K562 (cell line): ENCODE results near the gene SENP8. TPM values are rescaled to one million over a fixed set of nuclear protein-coding genes. Genes with fewer than 3 reads are reported as not detected.

ENCODE experiments used
- ATAC-seq: fragments of 200-7000 bp; cut with Tn5 transposase; 3 replicates; pipeline ENCODE4 v1.9.1; 2020; ENCODE audit warnings: moderate library complexity
- BruUV-seq: library from RNA; stranded (reverse); fragments of 400-500 nt; replicated peaks from 2 replicates; lab custom pipeline; 2021; lab: Mats Ljungman, UMichigan
- CTCF ChIA-PET: fragments of 300-600 bp; formaldehyde crosslinking; extraction: SDS; loops from one replicate; lab custom pipeline; 2021; ENCODE audit warnings: low intra/inter-chr PET ratio; lab: Yijun Ruan, JAX
- POLR2A ChIA-PET: fragments of 300-600, 350-650 bp; sonication (Branson Sonifier 250); formaldehyde crosslinking; extraction: SDS; loops from one replicate; lab custom pipeline; 2021; ENCODE audit warnings: antibody characterized with exemption, inconsistent platforms; lab: Yijun Ruan, JAX
- DNase-seq, 4 experiments: peaks; one replicate each; pipeline versions ENCODE4 v3.0.0 to v3.0.0-alpha.2; 2011 to 2018; ENCODE audit warnings: low spot score in 3 of 4, mixed read lengths in 3 of 4; ENCODE audit errors: extremely low read depth in 1 of 4
- FAIRE-seq: peaks from 2 replicates; lab custom pipeline; 2011; peaks lifted over from hg19 to GRCh38; lab: Jason Lieb, UNC
- H2AFZ ChIP-seq: 2 replicates; pipeline ENCODE4 v1.6.0; 2011; ENCODE audit warnings: low read depth, low read length, control low read depth, inconsistent platforms
- H3K27ac ChIP-seq: fragments of 200-600 bp; 3 replicates; pipeline ENCODE4 v1.8.0; 2011; ENCODE audit warnings: low read depth, mild to moderate bottlenecking, control low read depth, inconsistent platforms, low read length, moderate library complexity, mixed read lengths; ENCODE audit errors: extremely low read depth
- H3K27me3 ChIP-seq, 2 experiments: fragments of 300-600 bp in 1 of 2; 2 replicates in 1 of 2; 3 replicates in 1 of 2; pipeline versions ENCODE4 v1.6.0 to v1.8.0; 2011; ENCODE audit warnings: inconsistent platforms in 2 of 2, low read length in 2 of 2, mild to moderate bottlenecking in 1 of 2, mixed read lengths in 1 of 2, moderate library complexity in 1 of 2; ENCODE audit not compliant: control insufficient read depth in 2 of 2, insufficient read depth in 2 of 2
- H3K36me3 ChIP-seq: fragments of 300-600 bp; 3 replicates; pipeline ENCODE4 v1.8.0; 2011; ENCODE audit warnings: mild to moderate bottlenecking, low read length, inconsistent platforms; ENCODE audit not compliant: control insufficient read depth, insufficient read depth
- H3K4me1 ChIP-seq, 2 experiments: fragments of 200-600 bp in 1 of 2; replicated peaks in 1 of 2; 2 replicates in 1 of 2; 3 replicates in 1 of 2; pipeline versions ENCODE4 v1.5.1 to v1.8.0; 2011; ENCODE audit warnings: inconsistent platforms in 2 of 2, low read length in 2 of 2, mild to moderate bottlenecking in 1 of 2, mixed read lengths in 1 of 2, moderate library complexity in 1 of 2; ENCODE audit not compliant: control insufficient read depth in 2 of 2, insufficient read depth in 2 of 2
- H3K4me2 ChIP-seq: 2 replicates; pipeline ENCODE4 v1.6.1; 2011; ENCODE audit warnings: low read length, control low read depth, inconsistent platforms, mixed read lengths; ENCODE audit not compliant: insufficient read depth
- H3K4me3 ChIP-seq: fragments of 200-600 bp; sonication (generic), shearing (Covaris generic); 2 replicates; pipeline ENCODE4 v1.5.1; 2016; ENCODE audit warnings: control low read depth, inconsistent platforms
- H3K79me2 ChIP-seq: fragments of 200-600 bp; 3 replicates; pipeline ENCODE4 v1.8.0; 2011; ENCODE audit warnings: low read length, inconsistent platforms; ENCODE audit not compliant: control insufficient read depth, insufficient read depth
- H3K9ac ChIP-seq, 2 experiments: 2 replicates each; pipeline versions ENCODE4 v1.6.0 to v1.6.1; 2011; ENCODE audit warnings: low read depth in 2 of 2, low read length in 2 of 2, control low read depth in 1 of 2, inconsistent platforms in 1 of 2, mild to moderate bottlenecking in 1 of 2, mixed read lengths in 1 of 2; ENCODE audit not compliant: insufficient read depth in 1 of 2
- H3K9me1 ChIP-seq: one replicate; pipeline ENCODE4 v1.6.0; 2011; ENCODE audit warnings: inconsistent platforms, mild to moderate bottlenecking, low read length, moderate library complexity; ENCODE audit not compliant: control insufficient read depth, insufficient read depth
- H3K9me3 ChIP-seq: replicated peaks from 2 replicates; pipeline ENCODE4 v1.5.1; 2011; ENCODE audit warnings: low read depth, low read length, inconsistent platforms; ENCODE audit not compliant: control insufficient read depth, insufficient read depth
- H4K20me1 ChIP-seq: replicated peaks from 2 replicates; pipeline ENCODE4 v1.6.1; 2011; ENCODE audit warnings: low read length, inconsistent platforms, mixed read lengths; ENCODE audit not compliant: control insufficient read depth, insufficient read depth
- NCOR1 ChIP-seq: fragments of 450-650 bp; IDR thresholded peaks from 2 replicates; pipeline ENCODE4 v1.6.1; 2016; ENCODE audit warnings: mild to moderate bottlenecking, moderate library complexity
- POLR2AphosphoS5 ChIP-seq: IDR thresholded peaks from 2 replicates; pipeline ENCODE4 v1.6.1; 2011; ENCODE audit warnings: mild to moderate bottlenecking, low read depth, low read length, moderate library complexity; ENCODE audit not compliant: control insufficient read depth, insufficient read depth
- POLR3A ChIP-seq: IDR thresholded peaks from 2 replicates; pipeline ENCODE4 v1.6.1; 2011; ENCODE audit warnings: borderline replicate concordance, mild to moderate bottlenecking, moderate library complexity; ENCODE audit not compliant: insufficient read length, insufficient read depth; ENCODE audit errors: extremely low read depth
- ZNF407 ChIP-seq: fragments of 450-650 bp; IDR thresholded peaks from 2 replicates; pipeline ENCODE4 v1.6.1; 2016; ENCODE audit warnings: low read depth
- WGBS: fragments of 100-300 bp; shearing (Covaris generic); methylation state at CpG from one replicate; pipeline ENCODE4 v1.1.6; 2016; ENCODE audit warnings: low coverage, mixed read lengths; ENCODE audit not compliant: insufficient coverage; ENCODE audit errors: missing lambda C conversion rate; 5-methylcytosine and 5-hydroxymethylcytosine counted together
- in situ Hi-C: fragments of 300-500 bp; cut with MboI; formaldehyde crosslinking; loops from 4 replicates; pipeline ENCODE4 v1.15.0; 2018; ENCODE audit warnings: inconsistent platforms, mixed read lengths
- intact Hi-C: fragments of 100-400 bp; cut with micrococcal nuclease; formaldehyde crosslinking; loops from 2 replicates; pipeline ENCODE4 v1.14.2; 2022
- polyA plus RNA-seq, 8 experiments: library from polyadenylated mRNA; depleted of rRNA in 4 of 8; stranded (reverse) in 5 of 8; unstranded in 3 of 8; fragments of >200 nt; fragmentation: Nextera tagmentation in 2 of 8; fragmentation: Illumina TruSeq in 1 of 8; extraction: Ambion mirVana in 2 of 8; extraction: Trizol in 1 of 8; gene quantifications; 2 replicates each; pipeline versions ENCODE4 v1.2.1 to v1.2.3, GENCODE V29; 2011 to 2014; ENCODE audit warnings: inconsistent platforms in 1 of 8, missing spikeins in 1 of 8
- total RNA-seq, 7 experiments: library from RNA; depleted of rRNA in 6 of 7; stranded (reverse); fragments of >200 nt in 6 of 7; fragmentation: Illumina TruSeq in 2 of 7; extraction: Trizol in 2 of 7; gene quantifications; 2 replicates each; pipeline versions ENCODE4 v1.2.1 to v1.2.3, GENCODE V29; 2011 to 2021; ENCODE audit warnings: low replicate concordance in 1 of 7
- TF ChIP-seq, protein P1 (sequence below), 2 experiments: fragments of 450-650 bp; conservative IDR thresholded peaks; 2 replicates each; pipeline ENCODE4 v1.6.1; 2017; ENCODE audit warnings: mild to moderate bottlenecking in 2 of 2, moderate library complexity in 2 of 2
- TF ChIP-seq, protein P2 (sequence below): fragments of 450-650 bp; IDR thresholded peaks from 2 replicates; pipeline ENCODE4 v1.6.1; 2018; ENCODE audit warnings: mild to moderate bottlenecking, low read depth; ENCODE audit not compliant: partially characterized antibody
- TF ChIP-seq, protein P3 (sequence below): fragments of 250-450 bp; sonication (Bioruptor Pico); IDR thresholded peaks from 2 replicates; pipeline ENCODE4 v1.5.0; 2022; ENCODE audit warnings: mild to moderate bottlenecking

Gene SENP8
- total and polyA plus RNA-seq, 9 of the 15 experiments (the other 6 are each of a cell fraction or from before 2014, with no cell fraction given) = 1.4 to 5.4 (median 2.4) TPM

DNA sequence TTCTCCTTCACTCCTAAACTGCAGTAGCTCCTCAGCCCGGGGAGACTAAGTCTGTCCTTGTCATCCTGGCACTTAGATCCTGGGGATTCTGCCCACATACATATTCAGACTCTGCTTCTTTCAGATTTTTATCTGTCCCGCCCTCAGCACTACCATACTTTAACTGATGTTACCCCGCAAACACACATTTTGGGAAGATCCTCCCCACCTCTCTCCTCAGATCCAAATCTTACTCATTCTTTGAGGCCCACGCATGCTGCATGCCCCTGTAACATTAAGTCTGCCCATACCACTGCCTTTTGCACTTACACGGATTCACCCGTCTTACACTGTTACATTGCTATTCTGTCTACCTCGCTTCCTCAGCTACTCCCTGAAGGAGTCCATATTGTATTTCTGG is 36.1 kb downstream of the SENP8 start:
- ATAC-seq = no peak
- Histone ChIP-seq H3K27me3 (peaks cover 10 to 25% of the 10 kb centered on the region in 2 experiments; a peak in 4 of 5 replicates), H3K36me3 (no peaks in the 10 kb centered on the region), H3K79me2 (no peaks in the 10 kb centered on the region), H3K9me3 (no peaks in the 10 kb centered on the region), H3K4me3 (no peak overlapping the region), H3K27ac (no peak overlapping the region), H3K4me1 (no peaks in the 10 kb centered on the region; a peak in 1 of 5 replicates), H4K20me1 (no peaks in the 10 kb centered on the region; the same call in 1 of the 2 replicates), H3K9me1 (no peaks in the 10 kb centered on the region), H3K4me2 (no peak overlapping the region), H3K9ac (no peak overlapping the region), H2AFZ (no peak overlapping the region)
- ChIA-PET POLR2A (interaction anchor here (0.6 to 0.9 kb wide), 2 partner anchors 10 to 377 kb away, joined by 3 to 4 read pairs; no protein-coding TSS in a partner anchor), CTCF (no interaction called here)
- in situ Hi-C loops (loop anchor here (5.0 to 10.0 kb wide), 2 partner anchors 347 to 620 kb away; no protein-coding TSS in a partner anchor), intact Hi-C loops (loop anchor here (10.0 kb wide), 1 partner anchor 710 kb away; no protein-coding TSS in a partner anchor)
- 4% methylated on average over 7 of the region's 7 CpGs for WGBS
- no TSS peak for BruUV-seq
- no peak for DNase-seq
- FAIRE-seq = no peak
- TF ChIP-seq NCOR1 (no peak), ZNF407 (no peak), POLR2AphosphoS5 (no peak), POLR3A (no peak)
- TF ChIP-seq, protein P1, sequence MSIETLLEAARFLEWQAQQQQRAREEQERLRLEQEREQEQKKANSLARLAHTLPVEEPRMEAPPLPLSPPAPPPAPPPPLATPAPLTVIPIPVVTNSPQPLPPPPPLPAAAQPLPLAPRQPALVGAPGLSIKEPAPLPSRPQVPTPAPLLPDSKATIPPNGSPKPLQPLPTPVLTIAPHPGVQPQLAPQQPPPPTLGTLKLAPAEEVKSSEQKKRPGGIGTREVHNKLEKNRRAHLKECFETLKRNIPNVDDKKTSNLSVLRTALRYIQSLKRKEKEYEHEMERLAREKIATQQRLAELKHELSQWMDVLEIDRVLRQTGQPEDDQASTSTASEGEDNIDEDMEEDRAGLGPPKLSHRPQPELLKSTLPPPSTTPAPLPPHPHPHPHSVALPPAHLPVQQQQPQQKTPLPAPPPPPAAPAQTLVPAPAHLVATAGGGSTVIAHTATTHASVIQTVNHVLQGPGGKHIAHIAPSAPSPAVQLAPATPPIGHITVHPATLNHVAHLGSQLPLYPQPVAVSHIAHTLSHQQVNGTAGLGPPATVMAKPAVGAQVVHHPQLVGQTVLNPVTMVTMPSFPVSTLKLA (conservative IDR thresholded peaks at IDR 0.05) = no peak
- TF ChIP-seq, protein P2, sequence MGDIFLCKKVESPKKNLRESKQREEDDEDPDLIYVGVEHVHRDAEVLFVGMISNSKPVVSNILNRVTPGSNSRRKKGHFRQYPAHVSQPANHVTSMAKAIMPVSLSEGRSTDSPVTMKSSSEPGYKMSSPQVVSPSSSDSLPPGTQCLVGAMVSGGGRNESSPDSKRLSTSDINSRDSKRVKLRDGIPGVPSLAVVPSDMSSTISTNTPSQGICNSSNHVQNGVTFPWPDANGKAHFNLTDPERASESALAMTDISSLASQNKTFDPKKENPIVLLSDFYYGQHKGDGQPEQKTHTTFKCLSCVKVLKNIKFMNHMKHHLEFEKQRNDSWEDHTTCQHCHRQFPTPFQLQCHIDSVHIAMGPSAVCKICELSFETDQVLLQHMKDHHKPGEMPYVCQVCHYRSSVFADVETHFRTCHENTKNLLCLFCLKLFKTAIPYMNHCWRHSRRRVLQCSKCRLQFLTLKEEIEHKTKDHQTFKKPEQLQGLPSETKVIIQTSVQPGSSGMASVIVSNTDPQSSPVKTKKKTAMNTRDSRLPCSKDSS = no peak
- TF ChIP-seq, protein P3, sequence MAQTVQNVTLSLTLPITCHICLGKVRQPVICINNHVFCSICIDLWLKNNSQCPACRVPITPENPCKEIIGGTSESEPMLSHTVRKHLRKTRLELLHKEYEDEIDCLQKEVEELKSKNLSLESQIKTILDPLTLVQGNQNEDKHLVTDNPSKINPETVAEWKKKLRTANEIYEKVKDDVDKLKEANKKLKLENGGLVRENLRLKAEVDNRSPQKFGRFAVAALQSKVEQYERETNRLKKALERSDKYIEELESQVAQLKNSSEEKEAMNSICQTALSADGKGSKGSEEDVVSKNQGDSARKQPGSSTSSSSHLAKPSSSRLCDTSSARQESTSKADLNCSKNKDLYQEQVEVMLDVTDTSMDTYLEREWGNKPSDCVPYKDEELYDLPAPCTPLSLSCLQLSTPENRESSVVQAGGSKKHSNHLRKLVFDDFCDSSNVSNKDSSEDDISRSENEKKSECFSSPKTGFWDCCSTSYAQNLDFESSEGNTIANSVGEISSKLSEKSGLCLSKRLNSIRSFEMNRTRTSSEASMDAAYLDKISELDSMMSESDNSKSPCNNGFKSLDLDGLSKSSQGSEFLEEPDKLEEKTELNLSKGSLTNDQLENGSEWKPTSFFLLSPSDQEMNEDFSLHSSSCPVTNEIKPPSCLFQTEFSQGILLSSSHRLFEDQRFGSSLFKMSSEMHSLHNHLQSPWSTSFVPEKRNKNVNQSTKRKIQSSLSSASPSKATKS (CRISPR knock-in tag) = no peak
